HepG2 (cell line): Measurements from ENCODE around the gene DOCK1. TPM values are rescaled to one million over a fixed set of nuclear protein-coding genes. Genes with fewer than 3 reads are reported as not detected.
"Not testable (repeated sequence)": the region's sequence is repeated elsewhere in the genome, so short reads cannot be mapped to it uniquely, and the experiment has no call there.

Experiments
- ATAC-seq: fragments of 200-7000 bp; cut with Tn5 transposase; 3 replicates; pipeline ENCODE4 v1.9.1; 2020; ENCODE audit warnings: mild to moderate bottlenecking, moderate library complexity
- BruUV-seq: library from RNA; stranded (reverse); fragments of 400-500 nt; replicated peaks from 2 replicates; lab custom pipeline; 2021; lab: Mats Ljungman, UMichigan
- CTCF ChIA-PET: fragments of 300-600 bp; formaldehyde crosslinking; extraction: SDS; loops from one replicate; lab custom pipeline; 2021; ENCODE audit warnings: low total read pairs, inconsistent platforms, low intra/inter-chr PET ratio; lab: Yijun Ruan, JAX
- POLR2A ChIA-PET: fragments of 350-600 bp; sonication (Branson Sonifier 250); formaldehyde crosslinking; loops from one replicate; lab custom pipeline; 2020; ENCODE audit warnings: antibody characterized with exemption, inconsistent platforms; lab: Yijun Ruan, JAX
- DNase-seq: peaks from one replicate; pipeline ENCODE4 v3.0.0-alpha.2; 2015; ENCODE audit warnings: low spot score
- FAIRE-seq: peaks from 3 replicates; lab custom pipeline; 2011; peaks lifted over from hg19 to GRCh38; lab: Jason Lieb, UNC
- H2AFZ ChIP-seq: one replicate; pipeline ENCODE4 v1.6.1; 2011; ENCODE audit warnings: low read length, inconsistent platforms
- H3K27ac ChIP-seq: fragments of 300-600 bp; 3 replicates; pipeline ENCODE4 v1.8.0; 2011; ENCODE audit warnings: mixed run types, mild to moderate bottlenecking, mixed read lengths, low read length, inconsistent platforms; ENCODE audit not compliant: insufficient read depth; ENCODE audit errors: extremely low read length
- H3K27me3 ChIP-seq, 2 experiments: fragments of 200-600 bp in 1 of 2; 2 replicates in 1 of 2; 3 replicates in 1 of 2; pipeline versions ENCODE4 v1.6.0 to v1.8.0; 2011; ENCODE audit warnings: low read length in 2 of 2, mild to moderate bottlenecking in 2 of 2, moderate library complexity in 2 of 2, inconsistent platforms in 1 of 2; ENCODE audit not compliant: insufficient read depth in 2 of 2, control insufficient read depth in 1 of 2
- H3K36me3 ChIP-seq, 2 experiments: fragments of 200-600 bp in 1 of 2; replicated peaks in 1 of 2; 2 replicates in 1 of 2; 3 replicates in 1 of 2; pipeline versions ENCODE4 v1.5.1 to v1.8.0; 2011; ENCODE audit warnings: low read length in 2 of 2, inconsistent platforms in 1 of 2; ENCODE audit not compliant: insufficient read depth in 2 of 2, control insufficient read depth in 1 of 2
- H3K4me1 ChIP-seq: 2 replicates; pipeline ENCODE4 v1.5.1; 2012; ENCODE audit warnings: low read length, inconsistent platforms; ENCODE audit not compliant: insufficient read depth
- H3K4me2 ChIP-seq: 2 replicates; pipeline ENCODE4 v1.6.0; 2011; ENCODE audit warnings: low read depth, low read length, inconsistent platforms
- H3K4me3 ChIP-seq, 3 experiments: fragments of 200-600 bp in 1 of 3; sonication (generic), shearing (Covaris generic) in 1 of 3; replicated peaks in 1 of 3; 2 replicates each; pipeline ENCODE4 v1.5.1; 2011 to 2016; ENCODE audit warnings: low read length in 3 of 3, inconsistent platforms in 2 of 3, low read depth in 2 of 3, mild to moderate bottlenecking in 2 of 3, control low read depth in 1 of 3, mixed read lengths in 1 of 3; ENCODE audit not compliant: insufficient read depth in 1 of 3
- H3K79me2 ChIP-seq: one replicate; pipeline ENCODE4 v1.6.1; 2011; ENCODE audit warnings: low read length, inconsistent platforms; ENCODE audit not compliant: insufficient read depth
- H3K9ac ChIP-seq: 2 replicates; pipeline ENCODE4 v1.6.0; 2011; ENCODE audit warnings: mild to moderate bottlenecking, low read depth, low read length, inconsistent platforms; ENCODE audit not compliant: insufficient read depth
- H3K9me3 ChIP-seq: 2 replicates; pipeline ENCODE4 v1.5.1; 2012; ENCODE audit warnings: mild to moderate bottlenecking, low read length
- H4K20me1 ChIP-seq: 2 replicates; pipeline ENCODE4 v1.6.0; 2011; ENCODE audit warnings: inconsistent platforms, mild to moderate bottlenecking, low read length, moderate library complexity; ENCODE audit not compliant: insufficient read depth
- CENPT ChIP-seq: sonication (generic); formaldehyde crosslinking; IDR thresholded peaks from 2 replicates; pipeline ENCODE4 v1.8.0; 2022; ENCODE audit warnings: low read depth, mild to moderate bottlenecking, moderate library complexity, missing genetic modification reagents
- HMGXB4 ChIP-seq, 2 experiments: sonication (generic) in 1 of 2; formaldehyde crosslinking in 1 of 2; IDR thresholded peaks; 2 replicates each; pipeline versions ENCODE4 v1.4.0 to v1.6.1; 2018 to 2020; ENCODE audit warnings: missing genetic modification reagents in 2 of 2, borderline replicate concordance in 1 of 2, low read depth in 1 of 2, mild to moderate bottlenecking in 1 of 2, missing biosample characterization in 1 of 2
- ZNF674 ChIP-seq: sonication (generic); formaldehyde crosslinking; IDR thresholded peaks from 2 replicates; pipeline ENCODE4 v1.5.0; 2020; ENCODE audit warnings: low read depth, mild to moderate bottlenecking, missing genetic modification reagents
- ZNF724P ChIP-seq: sonication (generic); formaldehyde crosslinking; IDR thresholded peaks from 2 replicates; pipeline ENCODE4 v1.8.0; 2022; ENCODE audit warnings: missing genetic modification reagents, borderline replicate concordance
- ZNF792 ChIP-seq: IDR thresholded peaks from 2 replicates; pipeline ENCODE4 v1.6.1; 2016
- ZSCAN5A ChIP-seq: sonication (generic); formaldehyde crosslinking; IDR thresholded peaks from 2 replicates; pipeline ENCODE4 v1.8.0; 2022; ENCODE audit warnings: mild to moderate bottlenecking, missing genetic modification reagents, borderline replicate concordance
- ZSCAN9 ChIP-seq: IDR thresholded peaks from 2 replicates; pipeline ENCODE4 v1.6.1; 2016; ENCODE audit warnings: borderline replicate concordance
- WGBS: methylation state at CpG from one replicate; pipeline ENCODE4 v1.1.6; 2017; ENCODE audit warnings: low lambda C conversion rate; 5-methylcytosine and 5-hydroxymethylcytosine counted together
- in situ Hi-C: cut with HindIII; loops from 2 replicates; pipeline ENCODE4 v1.10.0; 2017; ENCODE audit warnings: low pct_unique_long_range_greater_than_20kb; ENCODE audit not compliant: extremely low pct_ligation_motif_present
- intact Hi-C: fragments of 100-400 bp; cut with micrococcal nuclease; formaldehyde crosslinking; loops from one replicate; pipeline ENCODE4 v1.10.0; 2022; ENCODE audit not compliant: unreplicated experiment
- polyA plus RNA-seq, 8 experiments: library from polyadenylated mRNA; depleted of rRNA in 3 of 8; stranded (reverse) in 7 of 8; unstranded in 1 of 8; fragments of >200 nt; fragmentation: Illumina TruSeq in 4 of 8; extraction: Trizol in 4 of 8; gene quantifications; 2 replicates each; pipeline versions ENCODE4 v1.2.1 to v1.2.3, GENCODE V29; 2011 to 2016; ENCODE audit warnings: low read depth in 4 of 8, missing spikeins in 1 of 8, mixed read lengths in 1 of 8; ENCODE audit not compliant: insufficient read depth in 1 of 8
- total RNA-seq, 5 experiments: library from RNA; depleted of rRNA; stranded (reverse); fragments of >200 nt; fragmentation: Illumina TruSeq; extraction: Trizol; gene quantifications; 2 replicates each; pipeline ENCODE4 v1.2.3, GENCODE V29; 2016; ENCODE audit warnings: low read depth in 1 of 5

The DOCK1 gene
- total and polyA plus RNA-seq, 2 of the 13 experiments (the other 11 are each of a cell fraction or from before 2014, with no cell fraction given) = 8.3 to 25.5 TPM

GRCh38 chr10:127296696-127297095 is 391.5 kb downstream of the DOCK1 start (continued):
- no peak for TF ChIP-seq CENPT (CRISPR knock-in tag)
- no peak for TF ChIP-seq ZNF674 (CRISPR knock-in tag)
- no peak for TF ChIP-seq ZNF724P
- TF ChIP-seq ZNF792 (CRISPR knock-in tag) = no peak
- no peak for TF ChIP-seq HMGXB4 (CRISPR knock-in tag; IDR thresholded peaks at IDR 0.05; ENCODE audit: borderline replicate concordance in 1 of 2, low read depth in 1 of 2)

GRCh38 chr10:127298381-127298780 is 393.2 kb downstream of the DOCK1 start:
- in situ Hi-C loops (no loop called here), intact Hi-C loops (no loop called here)
- no TSS peak for BruUV-seq
- H3K4me2 ChIP-seq = no peak overlapping the region
- H3K36me3 ChIP-seq = no peaks in the 10 kb centered on the region
- no peak overlapping the region for H3K9ac ChIP-seq
- 96% methylated on average over 4 of the region's 4 CpGs for WGBS
- no peaks in the 10 kb centered on the region for H3K9me3 ChIP-seq
- DNase-seq (no peak), FAIRE-seq (no peak), ATAC-seq (no peak)
- no peak overlapping the region for H3K27ac ChIP-seq
- peaks cover 40% of the 10 kb centered on the region for H3K4me1 ChIP-seq
- ChIA-PET POLR2A (no interaction called here), CTCF (no interaction called here)
- TF ChIP-seq ZSCAN9 (CRISPR knock-in tag) = no peak
- no peak for TF ChIP-seq ZSCAN5A (CRISPR knock-in tag)
- H3K79me2 ChIP-seq = no peaks in the 10 kb centered on the region
- no peaks in the 10 kb centered on the region for H4K20me1 ChIP-seq
- H2AFZ ChIP-seq = no peak overlapping the region
- no peak overlapping the region for H3K4me3 ChIP-seq
- H3K27me3 ChIP-seq = no peaks in the 10 kb centered on the region

- H3K79me2 ChIP-seq, CTCF ChIA-PET, H3K27me3 ChIP-seq, in situ Hi-C loops, intact Hi-C loops, ATAC-seq, H3K27ac ChIP-seq, DNase-seq, BruUV-seq, H3K9ac ChIP-seq, H4K20me1 ChIP-seq, H3K9me3 ChIP-seq, H3K4me3 ChIP-seq, FAIRE-seq, H2AFZ ChIP-seq, H3K4me2 ChIP-seq, H3K36me3 ChIP-seq: not testable (repeated sequence)
- POLR2A ChIA-PET = interaction anchor here (3.7 kb wide), 1 partner anchor 20 kb away, joined by 68 read pairs; no protein-coding TSS in a partner anchor
- H3K4me1 ChIP-seq = peaks cover 40% of the 10 kb centered on the region
- WGBS = 98% methylated on average over 11 of the region's 11 CpGs
These were observed 394.0 kb downstream of the DOCK1 start for GRCh38 chr10:127299192-127299591.
